ENCODE data around the gene KDM2A.
A peak's percentile ranks its signal among the peaks of the same experiment; 100 is the strongest.

Gene KDM2A

DNA sequence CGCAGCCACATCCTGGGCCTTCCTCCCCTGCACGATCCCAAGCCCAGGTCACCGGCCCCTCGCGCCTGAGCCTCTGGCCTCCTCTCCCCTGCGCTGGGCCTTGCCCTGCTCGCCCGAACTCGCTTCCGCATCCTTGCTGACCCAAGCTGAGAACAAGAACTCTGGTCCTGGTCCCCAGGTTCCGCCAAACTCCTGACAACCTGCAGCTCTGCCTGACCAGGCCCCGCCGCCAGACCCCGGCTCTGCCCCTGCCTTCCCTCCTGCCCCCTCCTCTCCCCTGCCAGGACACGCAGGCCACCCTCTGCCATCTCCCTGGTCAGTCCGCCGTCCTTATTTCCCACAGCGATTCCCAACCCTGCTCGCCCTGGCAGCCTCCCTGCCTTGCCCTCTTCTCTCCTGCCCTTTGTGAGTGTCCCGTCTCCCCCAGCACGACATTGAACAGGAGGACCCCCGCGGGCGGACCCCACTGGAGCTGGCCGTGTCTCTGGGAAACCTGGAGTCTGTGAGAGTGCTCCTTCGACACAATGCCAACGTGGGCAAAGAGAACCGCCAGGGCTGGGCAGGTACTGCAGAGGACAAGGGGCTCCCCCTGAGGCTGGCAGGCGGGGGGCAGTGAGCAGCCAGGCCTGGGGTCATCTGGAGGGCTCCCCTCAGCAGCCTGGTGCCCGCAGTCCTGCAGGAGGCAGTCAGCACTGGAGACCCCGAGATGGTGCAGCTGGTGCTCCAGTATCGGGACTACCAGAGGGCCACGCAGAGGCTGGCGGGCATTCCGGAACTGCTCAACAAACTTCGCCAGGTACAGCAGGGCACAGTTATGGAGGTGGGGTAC, 170.8 kb downstream of the KDM2A start:
- Histone ChIP-seq H3K27ac (no peak overlapping the region), H3K4me1 (peaks cover 11% of the 10 kb centered on the region), H3K9me3 (ENCODE audit: control insufficient read depth, low read length) (no peaks in the 10 kb centered on the region), H2AFZ (peak overlapping the region; percentile 22), H3K9ac (no peak overlapping the region), H3K27me3 (ENCODE audit: control insufficient read depth, insufficient read depth, low read length) (no peaks in the 10 kb centered on the region), H3K4me3 (ENCODE audit: low read depth, low read length) (peak overlapping the region; percentile 37), H3K79me2 (no peaks in the 10 kb centered on the region), H3K4me2 (ENCODE audit: low read length) (peak overlapping the region; percentile 84), H3K36me3 (ENCODE audit: control insufficient read depth, insufficient read depth, low read length) (no peaks in the 10 kb centered on the region)
- TF ChIP-seq, protein P1, sequence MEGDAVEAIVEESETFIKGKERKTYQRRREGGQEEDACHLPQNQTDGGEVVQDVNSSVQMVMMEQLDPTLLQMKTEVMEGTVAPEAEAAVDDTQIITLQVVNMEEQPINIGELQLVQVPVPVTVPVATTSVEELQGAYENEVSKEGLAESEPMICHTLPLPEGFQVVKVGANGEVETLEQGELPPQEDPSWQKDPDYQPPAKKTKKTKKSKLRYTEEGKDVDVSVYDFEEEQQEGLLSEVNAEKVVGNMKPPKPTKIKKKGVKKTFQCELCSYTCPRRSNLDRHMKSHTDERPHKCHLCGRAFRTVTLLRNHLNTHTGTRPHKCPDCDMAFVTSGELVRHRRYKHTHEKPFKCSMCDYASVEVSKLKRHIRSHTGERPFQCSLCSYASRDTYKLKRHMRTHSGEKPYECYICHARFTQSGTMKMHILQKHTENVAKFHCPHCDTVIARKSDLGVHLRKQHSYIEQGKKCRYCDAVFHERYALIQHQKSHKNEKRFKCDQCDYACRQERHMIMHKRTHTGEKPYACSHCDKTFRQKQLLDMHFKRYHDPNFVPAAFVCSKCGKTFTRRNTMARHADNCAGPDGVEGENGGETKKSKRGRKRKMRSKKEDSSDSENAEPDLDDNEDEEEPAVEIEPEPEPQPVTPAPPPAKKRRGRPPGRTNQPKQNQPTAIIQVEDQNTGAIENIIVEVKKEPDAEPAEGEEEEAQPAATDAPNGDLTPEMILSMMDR (IDR thresholded peaks at IDR 0.05): no peak

DNA sequence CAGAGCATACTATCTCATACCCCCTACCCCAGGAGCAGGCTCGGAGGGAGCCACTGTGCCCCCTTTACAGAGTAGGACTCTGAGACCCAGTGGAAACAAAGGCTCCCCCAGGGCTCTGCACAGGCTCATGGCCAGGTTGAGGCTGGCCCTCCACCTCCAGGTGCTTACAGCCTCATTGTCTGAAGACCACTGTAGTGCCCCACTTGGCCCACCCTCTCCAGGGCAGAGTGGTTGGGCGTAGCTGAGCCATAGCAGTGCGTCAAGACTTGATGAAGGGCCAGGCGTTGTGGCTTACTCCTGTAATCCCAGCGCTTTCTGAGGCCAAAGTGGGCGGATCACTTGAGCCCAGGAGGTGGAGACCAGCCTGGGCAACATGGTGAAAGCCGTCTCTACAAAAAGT, 171.7 kb downstream of the KDM2A start:
- H3K27ac ChIP-seq: no peak overlapping the region
- TF ChIP-seq, protein P1 (IDR thresholded peaks at IDR 0.05): no peak
- H3K36me3 ChIP-seq (ENCODE audit: control insufficient read depth, insufficient read depth, low read length): no peaks in the 10 kb centered on the region
- no peak overlapping the region for H3K4me2 ChIP-seq (ENCODE audit: low read length)
- H3K4me3 ChIP-seq (ENCODE audit: low read depth, low read length): no peak overlapping the region
- H3K27me3 ChIP-seq (ENCODE audit: control insufficient read depth, insufficient read depth, low read length): no peaks in the 10 kb centered on the region
- H3K9ac ChIP-seq: no peak overlapping the region
- H3K9me3 ChIP-seq (ENCODE audit: control insufficient read depth, low read length): no peaks in the 10 kb centered on the region
- H3K4me1 ChIP-seq: peaks cover 11% of the 10 kb centered on the region
- H3K79me2 ChIP-seq: no peaks in the 10 kb centered on the region
- H2AFZ ChIP-seq: no peak overlapping the region

DNA sequence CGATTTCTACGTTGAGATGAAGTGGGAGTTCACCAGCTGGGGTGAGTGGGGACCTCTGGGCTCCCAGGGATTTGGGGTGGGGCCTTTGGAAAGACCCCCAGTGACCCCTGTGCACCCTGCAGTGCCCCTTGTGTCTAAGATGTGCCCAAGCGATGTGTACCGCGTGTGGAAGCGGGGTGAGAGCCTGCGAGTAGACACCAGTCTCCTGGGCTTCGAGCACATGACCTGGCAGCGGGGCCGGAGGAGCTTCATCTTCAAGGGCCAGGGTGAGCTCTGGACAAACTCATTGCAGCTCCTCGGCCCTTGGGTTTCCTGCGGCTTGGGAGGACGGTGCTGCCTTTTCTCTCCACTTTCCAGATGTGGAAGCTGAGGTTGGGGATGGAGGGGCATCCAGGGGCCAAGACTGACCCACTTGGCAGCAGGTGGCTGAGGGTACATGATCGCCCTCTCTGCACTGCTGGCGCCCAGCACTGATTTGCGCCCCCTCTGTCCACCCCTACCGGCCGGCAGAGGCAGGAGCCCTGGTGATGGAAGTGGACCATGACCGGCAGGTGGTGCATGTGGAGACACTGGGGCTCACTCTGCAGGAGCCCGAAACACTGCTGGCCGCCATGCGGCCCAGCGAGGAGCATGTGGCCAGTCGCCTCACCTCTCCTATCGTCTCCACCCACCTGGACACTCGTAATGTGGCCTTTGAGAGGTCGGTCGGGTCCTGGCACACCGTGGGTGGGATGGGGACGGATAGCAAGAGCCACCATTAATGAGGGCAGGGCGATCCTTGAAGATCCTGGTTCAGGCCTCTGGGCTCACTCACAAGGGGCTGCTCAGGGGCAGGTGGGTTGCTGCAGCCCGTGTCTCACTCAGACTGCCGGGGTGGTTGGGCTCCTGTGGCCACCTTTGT, 172.7 kb downstream of the KDM2A start:
- Histone ChIP-seq H3K4me3 (ENCODE audit: low read depth, low read length) (no peak overlapping the region), H3K79me2 (no peaks in the 10 kb centered on the region), H3K9me3 (ENCODE audit: control insufficient read depth, low read length) (no peaks in the 10 kb centered on the region), H3K36me3 (ENCODE audit: control insufficient read depth, insufficient read depth, low read length) (no peaks in the 10 kb centered on the region), H3K9ac (no peak overlapping the region), H2AFZ (no peak overlapping the region), H3K4me2 (ENCODE audit: low read length) (no peak overlapping the region), H3K27me3 (ENCODE audit: control insufficient read depth, insufficient read depth, low read length) (no peaks in the 10 kb centered on the region), H3K27ac (no peak overlapping the region), H3K4me1 (peaks cover 11% of the 10 kb centered on the region)
- TF ChIP-seq, protein P1 (IDR thresholded peaks at IDR 0.05): no peak

DNA sequence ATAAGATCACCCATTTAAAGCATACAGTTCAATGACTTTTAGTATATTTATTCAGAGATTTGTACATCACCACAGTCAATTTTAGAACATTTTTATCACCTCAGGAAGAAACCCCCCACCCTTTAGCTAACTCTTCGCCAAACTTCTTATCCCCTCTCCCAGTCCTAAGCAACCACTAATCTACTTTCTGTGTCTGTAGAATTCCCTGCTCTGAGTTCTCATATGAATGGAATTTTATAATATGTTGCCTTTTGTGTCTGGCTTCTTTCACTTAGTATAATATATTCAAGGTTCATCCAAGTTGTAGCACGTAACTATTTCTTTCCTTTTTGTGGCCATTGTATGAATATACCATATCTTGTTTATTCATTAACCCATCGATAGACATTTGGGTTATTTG, 173.6 kb downstream of the KDM2A start:
- Histone ChIP-seq H3K27me3 (ENCODE audit: control insufficient read depth, insufficient read depth, low read length) (no peaks in the 10 kb centered on the region), H3K9ac (no peak overlapping the region), H3K36me3 (ENCODE audit: control insufficient read depth, insufficient read depth, low read length) (no peaks in the 10 kb centered on the region), H3K79me2 (no peaks in the 10 kb centered on the region), H3K4me3 (ENCODE audit: low read depth, low read length) (no peak overlapping the region), H3K4me1 (peaks cover 9% of the 10 kb centered on the region), H3K4me2 (ENCODE audit: low read length) (no peak overlapping the region), H2AFZ (no peak overlapping the region), H3K27ac (no peak overlapping the region), H3K9me3 (ENCODE audit: control insufficient read depth, low read length) (no peaks in the 10 kb centered on the region)
- TF ChIP-seq, protein P1 (IDR thresholded peaks at IDR 0.05): no peak
